Diencephalon (tissue), 1 donor: ENCODE measurements around the gene KMT2B. TPM values are rescaled to one million over a fixed set of nuclear protein-coding genes. Genes with fewer than 3 reads are reported as not detected.

ENCODE experiments used
- total RNA-seq: library from RNA; depleted of rRNA; stranded (reverse); fragments of >200 nt; gene quantifications from one replicate; pipeline ENCODE4 v1.2.3, GENCODE V29; 2014

Gene KMT2B, protein sequence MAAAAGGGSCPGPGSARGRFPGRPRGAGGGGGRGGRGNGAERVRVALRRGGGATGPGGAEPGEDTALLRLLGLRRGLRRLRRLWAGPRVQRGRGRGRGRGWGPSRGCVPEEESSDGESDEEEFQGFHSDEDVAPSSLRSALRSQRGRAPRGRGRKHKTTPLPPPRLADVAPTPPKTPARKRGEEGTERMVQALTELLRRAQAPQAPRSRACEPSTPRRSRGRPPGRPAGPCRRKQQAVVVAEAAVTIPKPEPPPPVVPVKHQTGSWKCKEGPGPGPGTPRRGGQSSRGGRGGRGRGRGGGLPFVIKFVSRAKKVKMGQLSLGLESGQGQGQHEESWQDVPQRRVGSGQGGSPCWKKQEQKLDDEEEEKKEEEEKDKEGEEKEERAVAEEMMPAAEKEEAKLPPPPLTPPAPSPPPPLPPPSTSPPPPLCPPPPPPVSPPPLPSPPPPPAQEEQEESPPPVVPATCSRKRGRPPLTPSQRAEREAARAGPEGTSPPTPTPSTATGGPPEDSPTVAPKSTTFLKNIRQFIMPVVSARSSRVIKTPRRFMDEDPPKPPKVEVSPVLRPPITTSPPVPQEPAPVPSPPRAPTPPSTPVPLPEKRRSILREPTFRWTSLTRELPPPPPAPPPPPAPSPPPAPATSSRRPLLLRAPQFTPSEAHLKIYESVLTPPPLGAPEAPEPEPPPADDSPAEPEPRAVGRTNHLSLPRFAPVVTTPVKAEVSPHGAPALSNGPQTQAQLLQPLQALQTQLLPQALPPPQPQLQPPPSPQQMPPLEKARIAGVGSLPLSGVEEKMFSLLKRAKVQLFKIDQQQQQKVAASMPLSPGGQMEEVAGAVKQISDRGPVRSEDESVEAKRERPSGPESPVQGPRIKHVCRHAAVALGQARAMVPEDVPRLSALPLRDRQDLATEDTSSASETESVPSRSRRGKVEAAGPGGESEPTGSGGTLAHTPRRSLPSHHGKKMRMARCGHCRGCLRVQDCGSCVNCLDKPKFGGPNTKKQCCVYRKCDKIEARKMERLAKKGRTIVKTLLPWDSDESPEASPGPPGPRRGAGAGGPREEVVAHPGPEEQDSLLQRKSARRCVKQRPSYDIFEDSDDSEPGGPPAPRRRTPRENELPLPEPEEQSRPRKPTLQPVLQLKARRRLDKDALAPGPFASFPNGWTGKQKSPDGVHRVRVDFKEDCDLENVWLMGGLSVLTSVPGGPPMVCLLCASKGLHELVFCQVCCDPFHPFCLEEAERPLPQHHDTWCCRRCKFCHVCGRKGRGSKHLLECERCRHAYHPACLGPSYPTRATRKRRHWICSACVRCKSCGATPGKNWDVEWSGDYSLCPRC (N-terminal part only)
- 6.2 TPM for total RNA-seq

DNA sequence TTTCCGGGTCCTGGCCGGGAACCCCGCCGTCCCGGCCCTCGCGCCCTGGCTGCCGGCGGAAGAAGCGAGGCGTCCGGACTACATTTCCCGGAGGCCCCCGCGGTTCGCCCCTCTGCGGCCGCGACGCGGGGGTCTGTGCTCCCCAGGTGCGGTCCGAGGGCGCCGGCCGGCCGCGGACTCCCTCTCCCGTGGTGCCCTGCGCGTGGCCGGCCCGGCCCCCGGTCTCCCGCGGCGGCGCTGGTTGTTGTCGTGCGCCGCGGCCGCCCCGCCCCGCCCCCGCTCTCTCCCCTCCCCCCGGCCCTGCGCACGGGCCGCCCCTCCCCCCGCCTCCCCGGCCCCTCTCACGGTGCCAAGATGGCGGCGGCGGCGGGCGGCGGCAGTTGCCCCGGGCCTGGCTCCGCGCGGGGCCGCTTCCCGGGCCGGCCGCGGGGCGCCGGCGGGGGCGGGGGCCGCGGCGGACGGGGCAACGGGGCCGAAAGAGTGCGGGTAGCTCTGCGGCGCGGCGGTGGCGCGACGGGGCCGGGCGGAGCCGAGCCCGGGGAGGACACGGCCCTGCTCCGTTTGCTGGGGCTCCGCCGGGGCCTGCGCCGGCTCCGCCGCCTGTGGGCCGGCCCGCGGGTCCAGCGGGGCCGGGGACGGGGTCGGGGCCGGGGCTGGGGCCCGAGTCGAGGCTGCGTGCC, at the start of gene KMT2B:
Gene KMT2B (plus strand): TSS at position 339 of the 680 bp plus-strand sequence. CDS start 16 bp downstream, at position 355.

DNA sequence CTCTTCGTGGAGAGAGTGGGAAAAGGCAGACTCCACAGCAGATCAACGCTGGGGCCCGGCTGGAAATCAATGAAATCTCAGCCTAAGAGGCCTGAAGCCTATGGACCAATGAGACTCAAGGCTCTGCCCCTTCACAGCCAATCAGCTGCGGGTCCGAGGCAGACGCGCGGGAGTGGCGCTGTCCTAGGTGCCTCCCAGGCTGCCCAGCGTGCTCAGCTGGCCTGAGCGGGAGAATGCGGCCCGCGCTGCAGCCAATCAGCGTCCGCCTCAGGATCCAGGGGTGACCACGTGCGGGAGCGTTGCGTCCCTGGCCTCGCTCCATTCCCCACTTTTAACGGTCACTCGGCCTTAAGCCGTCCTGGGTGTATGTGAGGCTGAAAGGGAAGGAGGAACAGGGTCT, 13.6 kb upstream of the KMT2B start, which contains the start of gene ZBTB32:
Gene ZBTB32 (plus strand): TSS at position 341 of the 400 bp plus-strand sequence. CDS start 10,069 bp downstream, outside the sequence.

GRCh38 chr19:35742121-35742724, 24.4 kb downstream of the KMT2B start, which contains the start of gene IGFLR1:
IGFLR1 (minus strand) TSS chr19:35742452; CDS start chr19:35741180, 1,272 bp downstream.

DNA sequence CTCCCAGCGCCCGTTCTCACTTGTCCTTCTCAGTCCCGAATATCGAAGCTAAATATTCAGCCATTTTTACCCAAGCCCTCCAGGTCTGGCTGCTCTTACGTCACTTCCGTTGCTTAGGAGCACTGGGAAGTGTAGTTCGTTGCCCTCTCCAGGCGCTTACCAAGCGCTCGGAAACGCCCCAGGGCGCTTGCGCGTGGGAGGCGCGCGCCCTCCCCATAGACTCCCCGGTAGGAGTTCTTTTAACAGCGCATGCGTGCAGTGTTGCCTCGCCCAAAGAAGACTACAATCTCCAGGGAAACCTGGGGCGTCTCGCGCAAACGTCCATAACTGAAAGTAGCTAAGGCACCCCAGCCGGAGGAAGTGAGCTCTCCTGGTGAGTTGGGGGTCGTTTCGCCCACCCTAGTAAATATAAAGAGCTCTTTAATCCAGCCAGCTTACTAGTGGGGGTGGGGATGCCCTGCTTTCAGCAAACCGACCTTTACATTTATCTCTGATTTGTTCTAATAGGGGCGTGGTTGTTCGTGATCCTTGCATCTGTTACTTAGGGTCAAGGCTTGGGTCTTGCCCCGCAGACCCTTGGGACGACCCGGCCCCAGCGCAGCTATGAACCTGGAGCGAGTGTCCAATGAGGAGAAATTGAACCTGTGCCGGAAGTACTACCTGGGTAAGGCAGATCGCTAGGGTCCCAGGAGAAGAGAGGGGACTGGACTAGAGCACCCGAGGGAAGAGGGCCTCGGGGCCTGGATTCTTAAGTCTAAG, 27.7 kb downstream of the KMT2B start, which contains the start of the genes PSENEN and U2AF1L4:
Gene PSENEN (plus strand): TSS at position 324 of the 759 bp plus-strand sequence. CDS start 280 bp downstream, at position 604.
Gene U2AF1L4 (minus strand): TSS at position 91 of the 759 bp plus-strand sequence. CDS start 27 bp downstream, at position 64.

DNA sequence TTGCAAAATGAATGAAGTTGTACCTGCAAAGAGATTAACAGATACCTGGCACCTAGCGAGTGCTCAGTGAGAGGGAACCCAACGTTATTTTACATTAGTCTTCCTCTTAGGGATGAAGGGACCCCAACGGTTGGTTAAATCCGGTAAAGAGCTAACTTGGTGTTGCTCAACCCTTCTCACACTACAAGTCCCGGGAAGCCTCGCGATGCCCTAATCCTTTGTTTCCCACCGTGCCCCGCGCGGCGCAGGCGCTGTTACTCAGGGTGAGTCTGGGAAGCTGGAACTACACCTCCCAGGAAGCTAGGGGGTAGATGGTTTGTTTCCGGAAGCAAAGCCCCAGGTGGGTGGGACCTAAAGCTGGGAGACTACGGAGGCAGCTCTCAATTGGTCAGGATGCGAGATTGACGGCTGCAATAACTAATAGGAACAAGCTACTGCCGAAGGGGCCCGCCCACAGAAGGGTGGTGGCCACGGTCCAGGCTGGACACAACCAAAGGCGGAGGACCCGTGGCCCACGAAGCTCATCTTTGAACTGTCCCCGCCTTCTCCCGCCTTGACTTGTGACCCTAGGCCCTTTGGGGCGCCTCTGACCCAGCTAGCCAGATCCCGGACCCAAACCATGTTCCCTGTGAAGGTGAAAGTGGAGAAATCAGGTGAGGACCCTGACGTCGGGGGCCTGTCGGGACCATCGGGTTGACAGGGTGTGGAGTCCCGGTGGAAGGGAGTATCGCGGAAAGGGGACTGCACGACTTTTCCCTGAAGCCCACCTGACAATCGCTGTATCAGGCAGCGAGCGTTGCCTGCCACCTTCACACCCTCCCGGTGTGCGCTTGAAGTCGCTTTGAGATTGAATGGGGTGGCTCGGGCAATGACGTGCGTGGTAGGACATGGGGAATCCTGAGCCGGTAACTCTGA, 30.6 kb downstream of the KMT2B start, which contains the start of gene LIN37:
Gene LIN37 (plus strand): TSS at position 471 of the 915 bp plus-strand sequence. CDS start 149 bp downstream, at position 620.

GRCh38 chr19:35756377-35757230, 38.8 kb downstream of the KMT2B start, which contains the start of gene HSPB6:
HSPB6 (minus strand) TSS chr19:35757029; CDS start chr19:35757008, 21 bp downstream.

GRCh38 chr19:35757749-35758608, 40.2 kb downstream of the KMT2B start, which contains the start of gene PROSER3:
PROSER3 (plus strand) TSS chr19:35758176; CDS start chr19:35758216, 40 bp downstream.

DNA sequence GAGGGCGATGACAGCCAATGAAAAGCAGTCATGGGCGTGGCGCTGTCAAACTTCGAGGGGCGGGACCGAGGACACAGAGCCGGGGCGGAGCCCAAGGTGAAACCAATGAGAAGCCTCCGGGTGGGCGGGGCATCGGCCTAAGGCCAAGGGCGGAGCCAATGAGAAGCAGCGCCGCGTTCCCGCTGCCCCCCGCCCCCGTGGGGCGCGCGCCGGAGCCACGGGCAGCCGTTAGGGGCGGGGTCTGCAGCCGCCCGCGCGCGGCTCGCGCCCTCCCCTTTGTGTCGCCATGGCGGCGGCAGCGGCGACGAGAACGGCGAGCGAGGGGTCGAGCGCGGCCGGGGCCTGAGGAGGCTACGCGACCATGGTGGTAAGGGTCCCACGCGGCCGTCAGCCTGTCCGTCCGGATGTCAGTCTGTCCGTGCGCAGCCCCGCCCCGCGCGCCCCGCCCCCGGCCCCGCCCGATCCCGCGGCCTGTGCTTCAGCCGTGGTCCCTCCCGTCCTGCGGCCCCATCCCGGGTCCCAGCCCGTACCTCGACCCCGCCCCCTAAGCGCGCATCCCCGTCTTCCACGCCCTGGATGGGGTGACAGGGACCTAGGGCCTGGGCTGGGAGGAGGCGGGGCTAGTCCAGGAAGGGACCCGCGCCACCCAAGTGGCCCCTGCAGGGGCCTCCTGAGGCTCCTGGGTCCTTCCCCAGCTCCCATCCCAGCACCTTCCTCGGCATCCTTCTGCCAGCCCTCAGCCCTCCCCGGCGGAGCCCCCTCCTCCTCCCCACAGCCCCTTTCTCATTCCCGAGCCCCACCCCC, 57.7 kb downstream of the KMT2B start, which contains the start of gene ARHGAP33:
Gene ARHGAP33 (plus strand): TSS at position 267 of the 804 bp plus-strand sequence. CDS start 95 bp downstream, at position 362.

Other genes starting within 250 kb of the KMT2B start
- gene KRTDAP, start 227.5 kb upstream of the KMT2B start, total RNA-seq: not detected
- 15.5 TPM for gene DMKN, start 204.4 kb upstream of the KMT2B start, total RNA-seq
- gene SBSN, start 189.7 kb upstream of the KMT2B start, total RNA-seq: not detected
- not detected for gene GAPDHS, start 184.5 kb upstream of the KMT2B start, total RNA-seq
- gene TMEM147, start 172.4 kb upstream of the KMT2B start, total RNA-seq: 61.1 TPM
- not detected for gene ATP4A, start 154.3 kb upstream of the KMT2B start, total RNA-seq
- not detected for gene PMIS2, start 131.8 kb upstream of the KMT2B start, total RNA-seq
- gene HAUS5, start 105.3 kb upstream of the KMT2B start, total RNA-seq: 6.0 TPM
- 18.2 TPM for gene RBM42, start 89.0 kb upstream of the KMT2B start, total RNA-seq
- gene ETV2, start 76.3 kb upstream of the KMT2B start, total RNA-seq: 0.46 TPM
- 199 TPM for gene COX6B1, start 69.7 kb upstream of the KMT2B start, total RNA-seq
- not detected for gene UPK1A, start 51.5 kb upstream of the KMT2B start, total RNA-seq
- not detected for gene ZBTB32, start 13.4 kb upstream of the KMT2B start, total RNA-seq
- 0.46 TPM for gene IGFLR1, start 24.4 kb downstream of the KMT2B start, total RNA-seq
- gene U2AF1L4, start 27.4 kb downstream of the KMT2B start, total RNA-seq: 10.8 TPM
- gene PSENEN, start 27.6 kb downstream of the KMT2B start, total RNA-seq: 23.5 TPM
- 12.0 TPM for gene LIN37, start 30.6 kb downstream of the KMT2B start, total RNA-seq
- gene HSPB6, start 39.0 kb downstream of the KMT2B start, total RNA-seq: 0.23 TPM
- gene PROSER3, start 40.2 kb downstream of the KMT2B start, total RNA-seq: 5.5 TPM
- gene ARHGAP33, start 57.6 kb downstream of the KMT2B start, total RNA-seq: 68.0 TPM
- not detected for gene PRODH2, start 94.8 kb downstream of the KMT2B start, total RNA-seq
- gene NPHS1, start 134.5 kb downstream of the KMT2B start, total RNA-seq: 0.46 TPM
- 1.8 TPM for gene KIRREL2, start 138.9 kb downstream of the KMT2B start, total RNA-seq
- 328 TPM for gene APLP1, start 150.6 kb downstream of the KMT2B start, total RNA-seq
- 2.8 TPM for gene NFKBID, start 182.5 kb downstream of the KMT2B start, total RNA-seq
- gene HCST, start 184.5 kb downstream of the KMT2B start, total RNA-seq: 0.92 TPM
- 5.5 TPM for gene TYROBP, start 190.3 kb downstream of the KMT2B start, total RNA-seq
- 21.2 TPM for gene LRFN3, start 218.4 kb downstream of the KMT2B start, total RNA-seq